Activated CD4-positive, alpha-beta memory T cell treated with anti-CD3 and anti-CD28 coated beads for 36 hours (primary cell): ENCODE results near the gene NELL1. TPM values are rescaled to one million over a fixed set of nuclear protein-coding genes. Genes with fewer than 3 reads are reported as not detected.
"Not testable (repeated sequence)": the region's sequence is repeated elsewhere in the genome, so short reads cannot be mapped to it uniquely, and the experiment has no call there.

ENCODE experiments used
- CTCF ChIA-PET: fragments of 350-600 bp; sonication (Branson Sonifier 250); formaldehyde crosslinking; loops from one replicate; lab custom pipeline; 2021; ENCODE audit warnings: antibody characterized with exemption, inconsistent platforms; lab: Charles Lee
- POLR2A ChIA-PET: fragments of 350-600 bp; sonication (Branson Sonifier 250); formaldehyde crosslinking; loops from one replicate; lab custom pipeline; 2021; ENCODE audit warnings: antibody characterized with exemption; lab: Charles Lee
- DNase-seq: peaks from one replicate; pipeline ENCODE4 v3.0.0-alpha.2; 2020
- H3K27ac Mint-ChIP-seq: one replicate; pipeline ENCODE4 v1.8.0; 2021; ENCODE audit warnings: mixed read lengths
- H3K27me3 Mint-ChIP-seq: one replicate; pipeline ENCODE4 v1.8.0; 2021; ENCODE audit warnings: mixed read lengths
- H3K36me3 Mint-ChIP-seq: one replicate; pipeline ENCODE4 v1.8.0; 2021; ENCODE audit warnings: mixed read lengths
- H3K4me1 Mint-ChIP-seq: one replicate; pipeline ENCODE4 v1.8.0; 2021; ENCODE audit warnings: low read depth, mixed read lengths
- H3K4me3 Mint-ChIP-seq: one replicate; pipeline ENCODE4 v1.8.0; 2021; ENCODE audit warnings: mild to moderate bottlenecking, mixed read lengths
- H3K9me3 Mint-ChIP-seq: one replicate; pipeline ENCODE4 v1.8.0; 2021; ENCODE audit warnings: mixed read lengths
- intact Hi-C: fragments of 100-400 bp; cut with micrococcal nuclease; formaldehyde crosslinking; loops from one replicate; pipeline ENCODE4 v1.15.1; 2023
- total RNA-seq, 2 experiments: library from RNA; stranded (reverse); gene quantifications; one replicate each; pipeline ENCODE4 v1.2.3, GENCODE V29; 2021

Gene NELL1
- total RNA-seq, 2 experiments from 2014 or later = not detected

DNA sequence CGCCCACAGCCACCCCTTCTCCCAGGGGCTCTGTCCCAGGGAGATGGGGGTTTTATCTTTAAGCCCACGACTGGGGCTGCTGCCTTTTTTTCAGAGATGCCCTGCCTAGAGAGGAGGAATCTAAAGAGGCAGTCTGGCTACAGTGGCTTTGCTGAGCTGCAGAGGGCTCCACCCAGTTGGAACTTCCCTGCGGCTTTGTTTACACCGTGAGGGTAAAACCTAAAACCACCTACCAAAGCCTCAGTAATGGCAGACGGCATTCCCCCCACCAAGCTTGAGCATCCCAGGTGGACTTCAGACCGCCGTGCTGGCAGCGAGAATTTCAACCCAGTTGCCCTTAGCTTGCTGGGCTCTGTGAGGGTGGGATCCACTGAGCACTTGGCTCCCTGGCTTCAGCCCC, 535.8 kb downstream of the NELL1 start:
- Mint-ChIP-seq H3K27ac (no peak overlapping the region), H3K27me3 (no peaks in the 10 kb centered on the region), H3K9me3 (peaks cover 37% of the 10 kb centered on the region), H3K4me1 (no peaks in the 10 kb centered on the region), H3K4me3 (no peak overlapping the region), H3K36me3 (no peaks in the 10 kb centered on the region)
- POLR2A ChIA-PET = no interaction called here
- DNase-seq = no peak
- intact Hi-C loops = no loop called here
- CTCF ChIA-PET = no interaction called here

DNA sequence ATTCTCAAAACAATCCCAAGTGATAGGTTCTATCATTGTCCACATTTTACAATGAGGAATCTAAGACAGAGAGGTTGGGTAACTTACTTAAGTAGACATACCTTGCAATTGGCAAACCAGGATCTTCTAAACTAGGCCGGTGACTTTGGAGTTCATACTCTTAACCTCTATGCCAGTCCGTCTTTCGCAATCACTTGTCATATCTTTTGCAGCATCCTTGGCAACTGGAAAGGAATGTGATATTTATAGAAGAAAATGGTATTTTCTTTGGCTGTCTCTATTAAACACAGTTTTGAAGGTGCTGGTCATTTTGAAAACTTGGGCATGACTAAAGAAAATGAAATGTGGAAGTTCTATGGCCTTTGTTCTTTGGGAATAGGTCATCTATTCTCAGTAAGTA, 556.5 kb downstream of the NELL1 start:
- H3K4me3 Mint-ChIP-seq = no peak overlapping the region
- CTCF ChIA-PET = no interaction called here

DNA sequence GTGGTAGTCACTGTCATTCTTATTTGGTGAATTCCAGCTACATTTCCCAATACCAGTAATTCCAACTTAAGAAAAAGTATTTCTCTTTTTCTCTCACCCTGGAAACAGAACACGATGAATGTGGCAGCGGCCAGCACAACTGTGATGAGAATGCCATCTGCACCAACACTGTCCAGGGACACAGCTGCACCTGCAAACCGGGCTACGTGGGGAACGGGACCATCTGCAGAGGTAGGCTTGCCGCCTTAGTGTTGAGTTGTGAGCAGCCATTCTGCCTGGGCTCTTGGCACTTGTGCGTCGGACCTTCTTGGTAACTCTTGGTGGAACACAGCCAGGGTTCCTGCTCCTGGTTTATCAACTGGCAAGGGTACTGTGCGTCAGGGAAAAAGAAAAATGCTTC, 559.8 kb downstream of the NELL1 start:
- POLR2A ChIA-PET = no interaction called here
- H3K27ac Mint-ChIP-seq = no peak overlapping the region
- intact Hi-C loops = no loop called here
- no peaks in the 10 kb centered on the region for H3K4me1 Mint-ChIP-seq
- no peaks in the 10 kb centered on the region for H3K36me3 Mint-ChIP-seq
- no peak for DNase-seq
- no peaks in the 10 kb centered on the region for H3K27me3 Mint-ChIP-seq
- peaks cover 5% of the 10 kb centered on the region for H3K9me3 Mint-ChIP-seq
- CTCF ChIA-PET = no interaction called here
- H3K4me3 Mint-ChIP-seq = no peak overlapping the region

More for the DNA sequence above, 556.5 kb downstream of the NELL1 start:
- intact Hi-C loops = no loop called here
- no peaks in the 10 kb centered on the region for H3K4me1 Mint-ChIP-seq
- POLR2A ChIA-PET = no interaction called here
- no peak for DNase-seq
- H3K27me3 Mint-ChIP-seq = no peaks in the 10 kb centered on the region
- H3K36me3 Mint-ChIP-seq = no peaks in the 10 kb centered on the region
- H3K9me3 Mint-ChIP-seq = peaks cover 12% of the 10 kb centered on the region
- no peak overlapping the region for H3K27ac Mint-ChIP-seq

DNA sequence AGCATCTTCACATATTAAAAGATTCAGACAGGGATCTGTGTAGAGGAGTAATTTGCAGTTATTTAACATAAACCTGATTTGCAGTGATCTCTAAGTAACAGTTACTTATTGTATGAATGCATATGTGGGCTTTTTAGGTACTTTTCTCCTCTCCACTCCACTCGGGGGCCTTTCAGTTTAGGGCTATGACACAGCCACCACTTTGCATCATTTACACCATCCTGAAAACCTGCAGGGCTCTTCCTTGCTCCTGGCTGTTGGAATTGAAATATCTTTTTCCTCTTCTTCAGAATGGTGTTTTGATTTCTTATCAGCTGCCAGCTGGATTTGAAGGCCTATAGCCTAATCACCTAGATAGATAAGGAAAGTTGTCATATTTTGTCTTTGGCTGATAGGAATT, 580.8 kb downstream of the NELL1 start:
- no peak overlapping the region for H3K4me3 Mint-ChIP-seq
- no peak for DNase-seq

DNA sequence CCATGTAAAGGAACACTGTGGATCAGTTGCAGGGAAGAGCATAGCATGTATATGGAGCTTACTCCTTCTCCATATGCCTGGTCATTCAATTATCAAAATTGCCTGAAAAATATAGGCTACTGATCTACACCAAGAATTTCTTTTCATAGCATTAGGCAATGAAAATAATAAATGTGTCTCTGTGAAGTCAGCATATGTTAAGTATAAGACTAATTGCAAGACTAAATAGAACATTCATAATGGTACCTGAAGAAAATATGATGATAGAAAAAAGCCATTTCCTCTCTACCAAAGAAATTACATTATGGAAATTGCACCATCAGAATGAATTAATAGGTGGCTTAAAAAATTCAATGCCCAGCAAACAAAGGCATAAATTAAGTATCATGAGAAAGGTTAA, 584.7 kb downstream of the NELL1 start:
- POLR2A ChIA-PET = no interaction called here
- Mint-ChIP-seq H3K9me3 (peaks cover 20% of the 10 kb centered on the region), H3K36me3 (no peaks in the 10 kb centered on the region), H3K27ac (no peak overlapping the region), H3K4me3 (no peak overlapping the region), H3K4me1 (no peaks in the 10 kb centered on the region), H3K27me3 (no peaks in the 10 kb centered on the region)
- no peak for DNase-seq
- intact Hi-C loops = no loop called here
- CTCF ChIA-PET = no interaction called here

More for the DNA sequence above, 580.8 kb downstream of the NELL1 start:
- H3K4me1 Mint-ChIP-seq = no peaks in the 10 kb centered on the region
- H3K9me3 Mint-ChIP-seq = peaks cover 8% of the 10 kb centered on the region
- no peaks in the 10 kb centered on the region for H3K27me3 Mint-ChIP-seq
- no peaks in the 10 kb centered on the region for H3K36me3 Mint-ChIP-seq
- H3K27ac Mint-ChIP-seq = no peak overlapping the region
- POLR2A ChIA-PET = no interaction called here
- intact Hi-C loops = no loop called here
- CTCF ChIA-PET = no interaction called here

DNA sequence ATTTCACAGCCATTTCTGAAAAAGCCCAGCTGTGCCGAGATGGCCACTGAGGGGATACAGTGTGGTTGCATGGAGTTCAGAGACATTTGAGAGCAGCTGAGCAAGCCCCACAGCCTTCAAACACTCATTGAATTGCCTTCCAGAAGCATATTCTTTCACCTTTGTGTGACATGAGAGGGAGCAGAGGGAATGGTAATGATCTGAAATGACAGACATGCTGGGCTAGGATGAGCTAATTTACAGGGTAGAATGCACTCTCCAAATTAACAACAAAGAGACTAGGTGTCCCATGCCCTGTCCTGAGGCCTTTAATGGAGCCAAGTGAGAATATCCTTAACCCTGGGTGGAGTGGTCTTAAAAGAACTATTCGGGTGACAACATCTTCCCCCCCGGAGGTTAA, 585.4 kb downstream of the NELL1 start:
- Mint-ChIP-seq H3K4me1 (no peaks in the 10 kb centered on the region), H3K27ac (no peak overlapping the region), H3K27me3 (no peaks in the 10 kb centered on the region), H3K9me3 (peaks cover 23% of the 10 kb centered on the region), H3K4me3 (no peak overlapping the region), H3K36me3 (no peaks in the 10 kb centered on the region)
- POLR2A ChIA-PET = no interaction called here
- DNase-seq = no peak
- CTCF ChIA-PET = no interaction called here
- intact Hi-C loops = no loop called here

DNA sequence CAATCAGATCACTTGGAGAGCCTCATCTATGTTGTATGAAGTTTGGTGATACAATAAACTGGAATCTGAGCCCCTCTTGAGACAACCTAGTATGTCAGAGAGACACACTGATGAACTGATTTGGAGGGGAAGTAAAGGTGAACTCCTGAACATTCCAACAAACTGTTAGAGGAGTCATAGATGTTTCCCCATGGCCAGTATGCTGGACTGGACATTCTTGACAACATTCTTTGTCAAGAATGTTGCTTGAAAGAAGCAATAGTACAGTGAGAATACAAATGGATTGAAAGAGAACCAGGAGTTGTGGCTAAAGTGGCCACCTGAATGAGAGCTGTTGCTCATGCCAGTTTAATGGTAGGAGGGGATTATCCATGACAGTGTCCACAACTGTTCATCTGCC, 588.1 kb downstream of the NELL1 start:
- intact Hi-C loops = no loop called here
- CTCF ChIA-PET = no interaction called here
- no peak overlapping the region for H3K27ac Mint-ChIP-seq
- H3K36me3 Mint-ChIP-seq = no peaks in the 10 kb centered on the region
- H3K4me1 Mint-ChIP-seq = no peaks in the 10 kb centered on the region
- peaks cover 17% of the 10 kb centered on the region for H3K9me3 Mint-ChIP-seq
- POLR2A ChIA-PET = no interaction called here
- DNase-seq = no peak
- no peak overlapping the region for H3K4me3 Mint-ChIP-seq
- no peaks in the 10 kb centered on the region for H3K27me3 Mint-ChIP-seq

DNA sequence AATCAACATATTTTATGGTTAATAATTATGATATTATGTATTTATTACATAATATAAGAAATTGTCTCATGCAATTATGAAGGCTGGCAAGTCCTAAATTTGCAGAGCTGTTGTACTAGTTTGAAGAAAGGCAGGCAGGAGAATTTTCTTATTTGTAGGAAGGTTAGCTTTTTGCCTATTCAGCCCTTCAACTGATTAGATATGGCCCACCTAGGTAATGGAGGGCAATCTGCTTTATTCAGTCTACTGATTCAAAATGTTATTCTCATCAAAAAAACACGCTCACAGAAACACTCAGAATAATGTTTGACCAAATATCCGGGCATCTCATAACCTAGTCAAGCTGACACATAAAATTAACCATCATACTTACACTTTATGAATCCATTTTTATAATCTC, 589.0 kb downstream of the NELL1 start:
- Mint-ChIP-seq H3K27ac (no peak overlapping the region), H3K9me3 (peaks cover 17% of the 10 kb centered on the region), H3K27me3 (no peaks in the 10 kb centered on the region), H3K36me3 (no peaks in the 10 kb centered on the region), H3K4me3 (no peak overlapping the region), H3K4me1 (no peaks in the 10 kb centered on the region)
- CTCF ChIA-PET = no interaction called here
- intact Hi-C loops = no loop called here
- DNase-seq = no peak
- POLR2A ChIA-PET = no interaction called here

DNA sequence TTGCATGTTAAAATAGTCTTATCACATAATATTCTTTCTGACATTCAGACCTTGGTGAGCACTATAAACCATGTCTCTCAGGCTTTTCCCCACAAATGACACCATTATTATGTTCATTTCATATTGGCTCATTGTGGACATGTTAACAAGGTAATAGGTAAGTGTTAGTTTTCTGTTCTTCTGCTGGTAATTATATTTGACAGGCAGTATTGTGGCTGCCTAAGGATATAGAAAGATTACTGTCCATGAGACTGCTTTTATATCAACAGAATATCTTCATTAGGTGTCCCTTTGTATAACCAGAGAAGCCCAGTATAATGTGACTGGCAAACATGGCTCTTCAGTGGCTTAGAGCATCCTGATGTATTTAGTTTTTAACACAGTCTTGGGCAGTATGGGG, 590.7 kb downstream of the NELL1 start:
- H3K36me3 Mint-ChIP-seq = no peaks in the 10 kb centered on the region
- H3K9me3 Mint-ChIP-seq = peaks cover 17% of the 10 kb centered on the region
- H3K27ac Mint-ChIP-seq = no peak overlapping the region
- no peaks in the 10 kb centered on the region for H3K27me3 Mint-ChIP-seq
- no peak overlapping the region for H3K4me3 Mint-ChIP-seq
- intact Hi-C loops = no loop called here
- H3K4me1 Mint-ChIP-seq = no peaks in the 10 kb centered on the region
- POLR2A ChIA-PET = no interaction called here
- CTCF ChIA-PET = no interaction called here
- DNase-seq = no peak

DNA sequence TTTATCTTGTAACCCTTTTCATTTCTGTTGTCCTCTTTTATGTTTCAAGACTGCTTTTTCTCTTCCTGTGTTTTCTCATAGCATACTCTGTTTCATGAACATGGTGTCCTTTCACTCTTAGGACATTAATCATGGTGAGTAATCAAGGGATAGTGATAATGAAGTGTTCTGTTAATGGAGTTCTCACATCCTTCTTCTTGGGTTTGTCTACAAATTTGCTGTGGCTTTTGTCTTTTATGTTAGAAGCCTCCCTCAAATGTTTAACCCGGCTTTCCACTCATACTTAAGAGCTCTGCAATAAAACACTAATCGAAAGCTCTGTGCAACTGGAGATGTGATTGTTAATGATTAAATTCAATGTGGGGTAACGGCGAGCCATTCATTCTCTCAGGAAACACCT, 593.6 kb downstream of the NELL1 start:
- POLR2A ChIA-PET = no interaction called here
- CTCF ChIA-PET = no interaction called here

DNA sequence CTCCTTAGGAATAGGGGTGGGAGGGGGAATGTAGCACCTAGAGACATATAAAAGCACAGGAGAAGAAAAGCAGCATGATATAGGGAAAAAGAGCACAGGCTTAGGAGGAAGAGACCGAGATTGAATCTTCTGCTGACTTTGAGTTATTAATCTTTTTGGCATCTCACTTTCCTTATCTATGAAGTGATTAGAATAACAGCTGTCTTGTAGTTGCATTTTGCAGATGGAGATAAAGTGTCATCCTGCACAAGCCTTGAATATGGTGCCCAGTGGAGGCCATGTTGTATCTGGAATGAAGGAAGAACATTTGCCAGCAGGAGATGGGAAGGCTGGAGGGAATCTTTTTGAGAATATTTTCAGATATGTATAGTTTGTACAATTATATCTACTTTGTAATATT, 594.7 kb downstream of the NELL1 start:
- H3K4me1 Mint-ChIP-seq = no peaks in the 10 kb centered on the region
- intact Hi-C loops = no loop called here
- POLR2A ChIA-PET = no interaction called here

More for the DNA sequence above, 593.6 kb downstream of the NELL1 start:
- Mint-ChIP-seq H3K9me3 (peaks cover 7% of the 10 kb centered on the region), H3K27ac (no peak overlapping the region), H3K4me3 (no peak overlapping the region), H3K36me3 (no peaks in the 10 kb centered on the region), H3K4me1 (no peaks in the 10 kb centered on the region), H3K27me3 (no peaks in the 10 kb centered on the region)
- intact Hi-C loops = no loop called here
- no peak for DNase-seq

DNA sequence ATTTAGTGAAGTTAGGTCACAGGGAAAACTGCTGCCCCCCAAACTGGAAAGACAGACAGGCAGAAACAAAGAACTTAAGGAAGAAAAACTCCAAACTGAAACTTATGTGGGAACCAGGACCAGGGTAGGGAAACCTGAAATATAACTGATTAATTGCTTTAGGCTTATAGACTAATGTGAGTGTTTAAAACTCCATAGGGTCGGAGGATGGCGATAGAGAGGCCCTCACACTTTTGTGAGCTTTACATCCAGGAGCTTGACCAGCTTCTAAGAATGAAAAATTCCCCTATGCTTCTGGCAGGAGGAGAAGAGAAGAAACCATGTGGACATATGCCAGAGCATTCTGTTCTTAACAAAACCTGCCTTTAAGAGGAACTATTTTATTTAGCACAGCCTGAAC, 598.6 kb downstream of the NELL1 start:
- H3K27ac Mint-ChIP-seq = no peak overlapping the region
- H3K27me3 Mint-ChIP-seq = no peaks in the 10 kb centered on the region
- ChIA-PET CTCF (no interaction called here), POLR2A (no interaction called here)
- no peak for DNase-seq
- no peak overlapping the region for H3K4me3 Mint-ChIP-seq
- peaks cover under 1% of the 10 kb centered on the region for H3K9me3 Mint-ChIP-seq
- H3K4me1 Mint-ChIP-seq = no peaks in the 10 kb centered on the region
- intact Hi-C loops = no loop called here
- H3K36me3 Mint-ChIP-seq = no peaks in the 10 kb centered on the region

More for the DNA sequence above, 594.7 kb downstream of the NELL1 start:
- H3K27me3 Mint-ChIP-seq = no peaks in the 10 kb centered on the region
- CTCF ChIA-PET = no interaction called here
- H3K27ac Mint-ChIP-seq = no peak overlapping the region
- H3K36me3 Mint-ChIP-seq = no peaks in the 10 kb centered on the region
- no peak for DNase-seq
- no peak overlapping the region for H3K4me3 Mint-ChIP-seq
- H3K9me3 Mint-ChIP-seq = peaks cover 3% of the 10 kb centered on the region

DNA sequence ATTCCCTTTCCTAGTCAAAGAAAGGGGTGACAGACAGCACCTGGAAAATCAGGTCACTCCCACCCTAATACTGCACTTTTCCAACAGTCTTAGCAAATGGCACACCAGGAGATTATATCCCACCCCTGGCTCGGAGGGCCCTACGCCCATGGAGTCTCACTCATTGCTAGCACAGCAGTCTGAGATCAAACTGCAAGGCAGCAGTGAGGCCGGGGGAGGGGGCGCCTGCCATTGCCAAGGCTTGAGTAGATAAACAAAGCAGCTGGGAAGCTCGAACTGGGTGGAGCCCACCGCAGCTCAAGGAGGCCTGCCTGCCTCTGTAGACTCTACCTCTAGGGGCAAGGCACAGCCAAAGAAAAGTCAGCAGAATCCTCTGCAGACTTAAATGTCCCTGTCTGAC, 602.8 kb downstream of the NELL1 start:
- intact Hi-C loops, POLR2A ChIA-PET, H3K9me3 Mint-ChIP-seq, H3K4me3 Mint-ChIP-seq, H3K27ac Mint-ChIP-seq, DNase-seq, CTCF ChIA-PET, H3K27me3 Mint-ChIP-seq, H3K4me1 Mint-ChIP-seq, H3K36me3 Mint-ChIP-seq: not testable (repeated sequence)

DNA sequence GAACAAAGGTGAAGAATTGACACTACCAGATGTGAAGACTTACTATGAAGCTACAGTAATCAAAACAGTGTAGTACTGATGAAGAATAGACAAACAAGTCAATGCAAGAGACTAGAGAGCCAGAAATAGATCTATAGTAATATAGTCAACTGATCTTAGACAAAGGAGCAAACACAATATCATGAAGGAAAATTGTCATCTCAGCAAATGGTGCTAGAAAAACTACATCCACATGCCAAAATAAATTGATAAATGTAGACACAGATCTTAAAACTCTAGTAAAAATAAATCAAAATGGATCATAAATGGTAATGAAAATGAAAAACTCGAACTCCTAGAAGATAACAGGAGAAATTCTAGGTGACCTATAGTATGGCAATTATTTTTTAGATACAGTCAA, 609.5 kb downstream of the NELL1 start:
- Mint-ChIP-seq H3K36me3 (no peaks in the 10 kb centered on the region), H3K27ac (no peak overlapping the region), H3K4me3 (no peak overlapping the region), H3K4me1 (no peaks in the 10 kb centered on the region), H3K9me3 (peaks cover 24% of the 10 kb centered on the region), H3K27me3 (no peaks in the 10 kb centered on the region)
- no peak for DNase-seq
- ChIA-PET CTCF (no interaction called here), POLR2A (no interaction called here)
- intact Hi-C loops = no loop called here
